K562 (cell line): ENCODE data around the gene C1RL. TPM values are rescaled to one million over a fixed set of nuclear protein-coding genes. Genes with fewer than 3 reads are reported as not detected.

Source experiments
- ATAC-seq: fragments of 200-7000 bp; cut with Tn5 transposase; 3 replicates; pipeline ENCODE4 v1.9.1; 2020; ENCODE audit warnings: moderate library complexity
- BruUV-seq: library from RNA; stranded (reverse); fragments of 400-500 nt; replicated peaks from 2 replicates; lab custom pipeline; 2021; lab: Mats Ljungman, UMichigan
- CTCF ChIA-PET: fragments of 300-600 bp; formaldehyde crosslinking; extraction: SDS; loops from one replicate; lab custom pipeline; 2021; ENCODE audit warnings: low intra/inter-chr PET ratio; lab: Yijun Ruan, JAX
- POLR2A ChIA-PET: fragments of 300-600, 350-650 bp; sonication (Branson Sonifier 250); formaldehyde crosslinking; extraction: SDS; loops from one replicate; lab custom pipeline; 2021; ENCODE audit warnings: antibody characterized with exemption, inconsistent platforms; lab: Yijun Ruan, JAX
- DNase-seq, 4 experiments: peaks; one replicate each; pipeline versions ENCODE4 v3.0.0 to v3.0.0-alpha.2; 2011 to 2018; ENCODE audit warnings: low spot score in 3 of 4, mixed read lengths in 3 of 4; ENCODE audit errors: extremely low read depth in 1 of 4
- FAIRE-seq: peaks from 2 replicates; lab custom pipeline; 2011; peaks lifted over from hg19 to GRCh38; lab: Jason Lieb, UNC
- H2AFZ ChIP-seq: 2 replicates; pipeline ENCODE4 v1.6.0; 2011; ENCODE audit warnings: low read depth, low read length, control low read depth, inconsistent platforms
- H3K27ac ChIP-seq: fragments of 200-600 bp; 3 replicates; pipeline ENCODE4 v1.8.0; 2011; ENCODE audit warnings: low read depth, mild to moderate bottlenecking, control low read depth, inconsistent platforms, low read length, moderate library complexity, mixed read lengths; ENCODE audit errors: extremely low read depth
- H3K27me3 ChIP-seq, 2 experiments: fragments of 300-600 bp in 1 of 2; 2 replicates in 1 of 2; 3 replicates in 1 of 2; pipeline versions ENCODE4 v1.6.0 to v1.8.0; 2011; ENCODE audit warnings: inconsistent platforms in 2 of 2, low read length in 2 of 2, mild to moderate bottlenecking in 1 of 2, mixed read lengths in 1 of 2, moderate library complexity in 1 of 2; ENCODE audit not compliant: control insufficient read depth in 2 of 2, insufficient read depth in 2 of 2
- H3K36me3 ChIP-seq: fragments of 300-600 bp; 3 replicates; pipeline ENCODE4 v1.8.0; 2011; ENCODE audit warnings: mild to moderate bottlenecking, low read length, inconsistent platforms; ENCODE audit not compliant: control insufficient read depth, insufficient read depth
- H3K4me1 ChIP-seq, 2 experiments: fragments of 200-600 bp in 1 of 2; replicated peaks in 1 of 2; 2 replicates in 1 of 2; 3 replicates in 1 of 2; pipeline versions ENCODE4 v1.5.1 to v1.8.0; 2011; ENCODE audit warnings: inconsistent platforms in 2 of 2, low read length in 2 of 2, mild to moderate bottlenecking in 1 of 2, mixed read lengths in 1 of 2, moderate library complexity in 1 of 2; ENCODE audit not compliant: control insufficient read depth in 2 of 2, insufficient read depth in 2 of 2
- H3K4me2 ChIP-seq: 2 replicates; pipeline ENCODE4 v1.6.1; 2011; ENCODE audit warnings: low read length, control low read depth, inconsistent platforms, mixed read lengths; ENCODE audit not compliant: insufficient read depth
- H3K4me3 ChIP-seq: fragments of 200-600 bp; sonication (generic), shearing (Covaris generic); 2 replicates; pipeline ENCODE4 v1.5.1; 2016; ENCODE audit warnings: control low read depth, inconsistent platforms
- H3K79me2 ChIP-seq: fragments of 200-600 bp; 3 replicates; pipeline ENCODE4 v1.8.0; 2011; ENCODE audit warnings: low read length, inconsistent platforms; ENCODE audit not compliant: control insufficient read depth, insufficient read depth
- H3K9ac ChIP-seq, 2 experiments: 2 replicates each; pipeline versions ENCODE4 v1.6.0 to v1.6.1; 2011; ENCODE audit warnings: low read depth in 2 of 2, low read length in 2 of 2, control low read depth in 1 of 2, inconsistent platforms in 1 of 2, mild to moderate bottlenecking in 1 of 2, mixed read lengths in 1 of 2; ENCODE audit not compliant: insufficient read depth in 1 of 2
- H3K9me1 ChIP-seq: one replicate; pipeline ENCODE4 v1.6.0; 2011; ENCODE audit warnings: inconsistent platforms, mild to moderate bottlenecking, low read length, moderate library complexity; ENCODE audit not compliant: control insufficient read depth, insufficient read depth
- H3K9me3 ChIP-seq: replicated peaks from 2 replicates; pipeline ENCODE4 v1.5.1; 2011; ENCODE audit warnings: low read depth, low read length, inconsistent platforms; ENCODE audit not compliant: control insufficient read depth, insufficient read depth
- H4K20me1 ChIP-seq: replicated peaks from 2 replicates; pipeline ENCODE4 v1.6.1; 2011; ENCODE audit warnings: low read length, inconsistent platforms, mixed read lengths; ENCODE audit not compliant: control insufficient read depth, insufficient read depth
- IFI16 ChIP-seq: fragments of 250-450 bp; sonication (Bioruptor Pico); IDR thresholded peaks from 2 replicates; pipeline ENCODE4 v2.1.2; 2022; ENCODE audit warnings: mild to moderate bottlenecking, inconsistent platforms
- PHB ChIP-seq: fragments of 250-450 bp; sonication (Bioruptor Pico); IDR thresholded peaks from 2 replicates; pipeline ENCODE4 v1.5.0; 2021
- RAD51 ChIP-seq: fragments of 450-650 bp; IDR thresholded peaks from 2 replicates; pipeline ENCODE4 v1.7.1; 2016; ENCODE audit warnings: low read depth, mild to moderate bottlenecking, borderline replicate concordance
- SIN3B ChIP-seq: fragments of 450-650 bp; IDR thresholded peaks from 2 replicates; pipeline ENCODE4 v1.6.1; 2017; ENCODE audit warnings: low read depth, mild to moderate bottlenecking, moderate library complexity
- YBX1 ChIP-seq: fragments of 450-650 bp; IDR thresholded peaks from 2 replicates; pipeline ENCODE4 v1.7.1; 2016; ENCODE audit warnings: mild to moderate bottlenecking
- ZNF444 ChIP-seq: fragments of 250-450 bp; sonication (Bioruptor Pico); IDR thresholded peaks from 2 replicates; pipeline ENCODE4 v1.4.0; 2020; ENCODE audit warnings: mild to moderate bottlenecking, moderate library complexity
- ZNF707 ChIP-seq: fragments of 250-450 bp; sonication (Bioruptor Pico); conservative IDR thresholded peaks from 2 replicates; pipeline ENCODE4 v1.8.0; 2022; ENCODE audit warnings: inconsistent platforms, mild to moderate bottlenecking, moderate library complexity
- ZNF766 ChIP-seq: fragments of 200-800 bp; sonication (Bioruptor generic); conservative IDR thresholded peaks from 2 replicates; pipeline ENCODE4 v1.6.1; 2016; ENCODE audit warnings: missing genetic modification characterization, missing compliant biosample characterization
- ZNF785 ChIP-seq: fragments of 250-450 bp; sonication (Bioruptor Pico); IDR thresholded peaks from 2 replicates; pipeline ENCODE4 v1.4.0; 2020; ENCODE audit warnings: mild to moderate bottlenecking
- WGBS: fragments of 100-300 bp; shearing (Covaris generic); methylation state at CpG from one replicate; pipeline ENCODE4 v1.1.6; 2016; ENCODE audit warnings: low coverage, mixed read lengths; ENCODE audit not compliant: insufficient coverage; ENCODE audit errors: missing lambda C conversion rate; 5-methylcytosine and 5-hydroxymethylcytosine counted together
- in situ Hi-C: fragments of 300-500 bp; cut with MboI; formaldehyde crosslinking; loops from 4 replicates; pipeline ENCODE4 v1.15.0; 2018; ENCODE audit warnings: inconsistent platforms, mixed read lengths
- intact Hi-C: fragments of 100-400 bp; cut with micrococcal nuclease; formaldehyde crosslinking; loops from 2 replicates; pipeline ENCODE4 v1.14.2; 2022
- polyA plus RNA-seq, 8 experiments: library from polyadenylated mRNA; depleted of rRNA in 4 of 8; stranded (reverse) in 5 of 8; unstranded in 3 of 8; fragments of >200 nt; fragmentation: Nextera tagmentation in 2 of 8; fragmentation: Illumina TruSeq in 1 of 8; extraction: Ambion mirVana in 2 of 8; extraction: Trizol in 1 of 8; gene quantifications; 2 replicates each; pipeline versions ENCODE4 v1.2.1 to v1.2.3, GENCODE V29; 2011 to 2014; ENCODE audit warnings: inconsistent platforms in 1 of 8, missing spikeins in 1 of 8
- total RNA-seq, 7 experiments: library from RNA; depleted of rRNA in 6 of 7; stranded (reverse); fragments of >200 nt in 6 of 7; fragmentation: Illumina TruSeq in 2 of 7; extraction: Trizol in 2 of 7; gene quantifications; 2 replicates each; pipeline versions ENCODE4 v1.2.1 to v1.2.3, GENCODE V29; 2011 to 2021; ENCODE audit warnings: low replicate concordance in 1 of 7
- TF ChIP-seq, protein P1 (sequence below): sonication (generic); formaldehyde crosslinking; IDR thresholded peaks from 2 replicates; pipeline ENCODE4 v1.8.0; 2022; ENCODE audit warnings: missing genetic modification reagents, mild to moderate bottlenecking, borderline replicate concordance

The C1RL gene
- total and polyA plus RNA-seq, 9 of the 15 experiments (the other 6 are each of a cell fraction or from before 2014, with no cell fraction given), result 1.4 to 10.7 (median 8.0) TPM

DNA sequence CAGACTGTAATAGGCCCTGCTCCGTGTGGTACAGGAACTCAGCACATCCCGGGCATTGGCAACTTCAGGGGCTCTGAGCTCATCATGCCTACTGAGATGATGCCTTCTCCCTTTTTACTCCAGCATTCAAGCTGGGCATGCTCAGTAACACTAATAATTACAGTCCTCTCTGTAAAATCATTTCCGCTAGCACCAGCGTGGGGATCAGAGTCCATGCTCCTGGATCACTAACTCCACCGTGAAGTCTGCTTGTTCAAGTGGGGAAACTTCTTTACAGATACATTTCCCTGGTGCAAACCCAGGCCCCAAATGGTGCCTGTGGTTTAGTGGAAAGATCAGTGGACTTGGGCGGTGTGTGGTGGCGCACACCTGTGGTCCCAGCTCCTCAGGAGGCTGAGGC, 37.9 kb upstream of the C1RL start:
- no peak overlapping the region for H3K9ac ChIP-seq
- ATAC-seq, result no peak
- in situ Hi-C loops (no loop called here), intact Hi-C loops (no loop called here)
- H3K4me2 ChIP-seq, result no peak overlapping the region
- H3K27ac ChIP-seq, result no peak overlapping the region
- 86% methylated on average over 5 of the region's 7 CpGs for whole genome bisulfite sequencing
- H3K9me1 ChIP-seq, result no peaks in the 10 kb centered on the region
- CTCF ChIA-PET, result no interaction called here
- no peak for FAIRE-seq
- TF ChIP-seq SIN3B (no peak), ZNF444 (CRISPR knock-in tag) (no peak), YBX1 (no peak), ZNF785 (CRISPR knock-in tag) (no peak), ZNF766 (CRISPR knock-in tag) (no peak), RAD51 (no peak), IFI16 (CRISPR knock-in tag) (no peak), ZNF707 (CRISPR knock-in tag) (no peak), PHB (CRISPR knock-in tag) (no peak)
- TF ChIP-seq, protein P1, sequence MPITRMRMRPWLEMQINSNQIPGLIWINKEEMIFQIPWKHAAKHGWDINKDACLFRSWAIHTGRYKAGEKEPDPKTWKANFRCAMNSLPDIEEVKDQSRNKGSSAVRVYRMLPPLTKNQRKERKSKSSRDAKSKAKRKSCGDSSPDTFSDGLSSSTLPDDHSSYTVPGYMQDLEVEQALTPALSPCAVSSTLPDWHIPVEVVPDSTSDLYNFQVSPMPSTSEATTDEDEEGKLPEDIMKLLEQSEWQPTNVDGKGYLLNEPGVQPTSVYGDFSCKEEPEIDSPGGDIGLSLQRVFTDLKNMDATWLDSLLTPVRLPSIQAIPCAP, result no peak
- no TSS peak for BruUV-seq
- no peaks in the 10 kb centered on the region for H3K9me3 ChIP-seq
- DNase-seq, result no peak
- no peaks in the 10 kb centered on the region for H4K20me1 ChIP-seq
- H2AFZ ChIP-seq, result no peak overlapping the region
- H3K4me3 ChIP-seq, result no peak overlapping the region
- POLR2A ChIA-PET, result no interaction called here
- H3K4me1 ChIP-seq, result peaks cover 7 to 10% of the 10 kb centered on the region in 2 experiments; a peak in 3 of 5 replicates
- no peaks in the 10 kb centered on the region for H3K79me2 ChIP-seq
- H3K36me3 ChIP-seq, result peaks cover 35% of the 10 kb centered on the region; the same call in 2 of the 3 replicates
- H3K27me3 ChIP-seq, result no peaks in the 10 kb centered on the region
